CD4-positive, alpha-beta T cell (primary cell): ENCODE measurements around the gene STX8. TPM values are rescaled to one million over a fixed set of nuclear protein-coding genes. Genes with fewer than 3 reads are reported as not detected.

Experiments
- ATAC-seq: fragments of 200-7000 bp; cut with Tn5 transposase; one replicate; pipeline ENCODE4 v1.10.0; 2022; ENCODE audit warnings: mild to moderate bottlenecking; ENCODE audit not compliant: poor library complexity
- CTCF ChIA-PET: fragments of 350-600 bp; sonication (Branson Sonifier 250); formaldehyde crosslinking; loops from one replicate; lab custom pipeline; 2021; ENCODE audit warnings: antibody characterized with exemption, inconsistent platforms; lab: Charles Lee
- POLR2A ChIA-PET: fragments of 350-600 bp; sonication (Branson Sonifier 250); formaldehyde crosslinking; loops from one replicate; lab custom pipeline; 2021; ENCODE audit warnings: antibody characterized with exemption, inconsistent platforms; lab: Charles Lee
- DNase-seq, 14 experiments: peaks; one replicate each; pipeline ENCODE4 v3.0.0-alpha.2; 2013 to 2020; ENCODE audit warnings: mixed read lengths in 2 of 14
- H3K27ac ChIP-seq, 2 donors: one replicate each; pipeline versions ENCODE4 v1.5.1 to v1.7.0; 2013; ENCODE audit warnings: low read length in 2 of 2, low read depth in 1 of 2, mild to moderate bottlenecking in 1 of 2
- H3K27me3 ChIP-seq, 2 experiments: 1 replicate in 1 of 2; 2 replicates in 1 of 2; pipeline versions ENCODE4 v1.6.1 to v1.7.0; 2013; ENCODE audit warnings: low read length in 2 of 2, control low read depth in 1 of 2, mild to moderate bottlenecking in 1 of 2, moderate library complexity in 1 of 2; ENCODE audit not compliant: insufficient read depth in 2 of 2, control insufficient read depth in 1 of 2
- H3K36me3 ChIP-seq: one replicate; pipeline ENCODE4 v1.6.1; 2013; ENCODE audit warnings: low read length, control low read depth; ENCODE audit not compliant: insufficient read depth
- H3K4me1 ChIP-seq: one replicate; pipeline ENCODE4 v1.6.1; 2013; ENCODE audit warnings: low read length, control low read depth; ENCODE audit not compliant: insufficient read depth
- H3K4me3 ChIP-seq: one replicate; pipeline ENCODE4 v1.5.1; 2013; ENCODE audit warnings: mild to moderate bottlenecking, low read length, moderate library complexity
- H3K9me3 ChIP-seq, 2 experiments: 1 replicate in 1 of 2; 2 replicates in 1 of 2; pipeline versions ENCODE4 v1.6.1 to v1.7.0; 2013; ENCODE audit warnings: low read length in 2 of 2, mild to moderate bottlenecking in 2 of 2, control low read depth in 1 of 2, moderate library complexity in 1 of 2; ENCODE audit not compliant: control insufficient read depth in 1 of 2, insufficient read depth in 1 of 2
- H3K27ac Mint-ChIP-seq: one replicate; pipeline ENCODE4 v1.8.0; 2020; ENCODE audit warnings: mixed read lengths
- H3K27me3 Mint-ChIP-seq: one replicate; pipeline ENCODE4 v1.8.0; 2021; ENCODE audit warnings: mixed read lengths
- H3K36me3 Mint-ChIP-seq: one replicate; pipeline ENCODE4 v1.8.0; 2021; ENCODE audit warnings: low read depth, mixed read lengths
- H3K4me1 Mint-ChIP-seq: one replicate; pipeline ENCODE4 v1.8.0; 2021; ENCODE audit warnings: low read depth, mixed read lengths
- H3K4me3 Mint-ChIP-seq: one replicate; pipeline ENCODE4 v1.8.0; 2020; ENCODE audit warnings: mild to moderate bottlenecking, mixed read lengths
- H3K9me3 Mint-ChIP-seq: one replicate; pipeline ENCODE4 v1.8.0; 2020; ENCODE audit warnings: mixed read lengths
- CTCF ChIP-seq: fragments of 200-600 bp; IDR thresholded peaks from one replicate; pipeline ENCODE4 v1.8.0; 2022; ENCODE audit warnings: antibody characterized with exemption, mild to moderate bottlenecking
- intact Hi-C, 2 experiments: fragments of 100-400 bp; cut with DNase I in 1 of 2; cut with micrococcal nuclease in 1 of 2; formaldehyde crosslinking; loops; one replicate each; pipeline versions ENCODE4 v1.15.1 to v1.9.0; 2023 to 2025; cut with DNase I, micrococcal nuclease
- total RNA-seq, 174 experiments: library from RNA in 2 of 174; stranded (reverse) in 2 of 174; gene quantifications; one replicate each; pipeline ENCODE4 v1.2.3 and lab custom pipeline; 2021 to 2026

Gene STX8
- total RNA-seq, 2 experiments from 2014 or later, result 52.2 to 63.2 TPM

GRCh38 chr17:9334536-9335446, 240.8 kb downstream of the STX8 start:
- intact Hi-C loops, result no loop called here
- Mint-ChIP-seq H3K4me3 (no peak overlapping the region), H3K27ac (no peak overlapping the region), H3K27me3 (no peaks in the 10 kb centered on the region), H3K36me3 (peaks cover 45% of the 10 kb centered on the region), H3K9me3 (peaks cover 7% of the 10 kb centered on the region), H3K4me1 (no peaks in the 10 kb centered on the region)
- no peak for ATAC-seq
- no peak overlapping the region for H3K27ac ChIP-seq
- H3K27me3 ChIP-seq, result no peaks in the 10 kb centered on the region
- DNase-seq, result no peak
- peaks cover 20 to 21% of the 10 kb centered on the region in 2 experiments for H3K9me3 ChIP-seq
- CTCF ChIA-PET, result no interaction called here
- H3K36me3 ChIP-seq, result no peaks in the 10 kb centered on the region
- H3K4me3 ChIP-seq, result no peak overlapping the region
- H3K4me1 ChIP-seq, result no peaks in the 10 kb centered on the region
- POLR2A ChIA-PET, result no interaction called here
- no peak for TF ChIP-seq CTCF

- H3K4me1 ChIP-seq, result no peaks in the 10 kb centered on the region
- no peaks in the 10 kb centered on the region for H3K36me3 ChIP-seq
- Mint-ChIP-seq H3K36me3 (peaks cover 30% of the 10 kb centered on the region), H3K27me3 (no peaks in the 10 kb centered on the region), H3K4me1 (no peaks in the 10 kb centered on the region), H3K27ac (no peak overlapping the region), H3K4me3 (no peak overlapping the region), H3K9me3 (peaks cover 7% of the 10 kb centered on the region)
- ChIA-PET POLR2A (no interaction called here), CTCF (no interaction called here)
- no peak for TF ChIP-seq CTCF
- H3K27ac ChIP-seq, result no peak overlapping the region
- H3K27me3 ChIP-seq, result no peaks in the 10 kb centered on the region
- H3K9me3 ChIP-seq, result peaks cover 11 to 20% of the 10 kb centered on the region in 2 experiments
- H3K4me3 ChIP-seq, result no peak overlapping the region
- intact Hi-C loops, result no loop called here
- ATAC-seq (no peak), DNase-seq (no peak)
Measured at GRCh38 chr17:9332132-9332494, 243.5 kb downstream of the STX8 start.

- ATAC-seq (no peak), DNase-seq (no peak)
- no peak overlapping the region for H3K4me3 Mint-ChIP-seq
- H3K27ac Mint-ChIP-seq, result no peak overlapping the region
- H3K4me1 Mint-ChIP-seq, result no peaks in the 10 kb centered on the region
- ChIA-PET CTCF (no interaction called here), POLR2A (no interaction called here)
- TF ChIP-seq CTCF, result no peak
- peaks cover 24% of the 10 kb centered on the region for H3K36me3 Mint-ChIP-seq
- no peaks in the 10 kb centered on the region for H3K27me3 Mint-ChIP-seq
- H3K36me3 ChIP-seq, result no peaks in the 10 kb centered on the region
- peaks cover 7% of the 10 kb centered on the region for H3K9me3 Mint-ChIP-seq
- intact Hi-C loops, result no loop called here
- no peaks in the 10 kb centered on the region for H3K4me1 ChIP-seq
- H3K27me3 ChIP-seq, result no peaks in the 10 kb centered on the region
- H3K4me3 ChIP-seq, result no peak overlapping the region
- peaks cover 10 to 18% of the 10 kb centered on the region in 2 experiments for H3K9me3 ChIP-seq
- H3K27ac ChIP-seq, result no peak overlapping the region
Measured at GRCh38 chr17:9331279-9332131, 244.1 kb downstream of the STX8 start.
